Type B pancreatic cell (in vitro differentiated cells): ENCODE measurements around the gene ARPC4. TPM values are rescaled to one million over a fixed set of nuclear protein-coding genes. Genes with fewer than 3 reads are reported as not detected.
"Not testable (repeated sequence)": the region's sequence is repeated elsewhere in the genome, so short reads cannot be mapped to it uniquely, and the experiment has no call there.

Experiments used
- DNase-seq: peaks from one replicate; pipeline ENCODE4 v3.0.0; 2021; ENCODE audit warnings: mixed read lengths; ENCODE audit not compliant: unreplicated experiment; ENCODE audit errors: extremely low spot score
- H3K27ac Mint-ChIP-seq: 2 replicates; pipeline ENCODE4 v1.8.0; 2021; ENCODE audit warnings: mild to moderate bottlenecking, mixed read lengths
- H3K27me3 Mint-ChIP-seq: 2 replicates; pipeline ENCODE4 v1.8.0; 2021; ENCODE audit warnings: mixed read lengths
- H3K36me3 Mint-ChIP-seq: 2 replicates; pipeline ENCODE4 v1.8.0; 2021; ENCODE audit warnings: mixed read lengths
- H3K4me1 Mint-ChIP-seq: one replicate; pipeline ENCODE4 v1.8.0; 2021; ENCODE audit warnings: mixed read lengths; ENCODE audit not compliant: unreplicated experiment
- H3K4me3 Mint-ChIP-seq: 2 replicates; pipeline ENCODE4 v1.8.0; 2021; ENCODE audit warnings: mild to moderate bottlenecking, mixed read lengths
- H3K9me3 Mint-ChIP-seq: 2 replicates; pipeline ENCODE4 v1.8.0; 2021; ENCODE audit warnings: mixed read lengths
- total RNA-seq: library from RNA; stranded (reverse); gene quantifications from 2 replicates; pipeline ENCODE4 v1.2.1, GENCODE V29; 2021; ENCODE audit warnings: low replicate concordance
- TF ChIP-seq, protein P1 (sequence below): fragments of 200-600 bp; sonication (generic); conservative IDR thresholded peaks from 2 replicates; pipeline ENCODE4 v1.5.0; 2021; ENCODE audit warnings: antibody characterized with exemption, mild to moderate bottlenecking

ARPC4 gene
- total RNA-seq, 1 donor from 2014 or later = 131 TPM

- H3K4me3 Mint-ChIP-seq = peak overlapping the region; percentile 66
- peaks cover 8% of the 10 kb centered on the region for H3K4me1 Mint-ChIP-seq
- no peak for DNase-seq
- peaks cover 3% of the 10 kb centered on the region for H3K27me3 Mint-ChIP-seq
- no peaks in the 10 kb centered on the region for H3K9me3 Mint-ChIP-seq
- TF ChIP-seq, protein P1, sequence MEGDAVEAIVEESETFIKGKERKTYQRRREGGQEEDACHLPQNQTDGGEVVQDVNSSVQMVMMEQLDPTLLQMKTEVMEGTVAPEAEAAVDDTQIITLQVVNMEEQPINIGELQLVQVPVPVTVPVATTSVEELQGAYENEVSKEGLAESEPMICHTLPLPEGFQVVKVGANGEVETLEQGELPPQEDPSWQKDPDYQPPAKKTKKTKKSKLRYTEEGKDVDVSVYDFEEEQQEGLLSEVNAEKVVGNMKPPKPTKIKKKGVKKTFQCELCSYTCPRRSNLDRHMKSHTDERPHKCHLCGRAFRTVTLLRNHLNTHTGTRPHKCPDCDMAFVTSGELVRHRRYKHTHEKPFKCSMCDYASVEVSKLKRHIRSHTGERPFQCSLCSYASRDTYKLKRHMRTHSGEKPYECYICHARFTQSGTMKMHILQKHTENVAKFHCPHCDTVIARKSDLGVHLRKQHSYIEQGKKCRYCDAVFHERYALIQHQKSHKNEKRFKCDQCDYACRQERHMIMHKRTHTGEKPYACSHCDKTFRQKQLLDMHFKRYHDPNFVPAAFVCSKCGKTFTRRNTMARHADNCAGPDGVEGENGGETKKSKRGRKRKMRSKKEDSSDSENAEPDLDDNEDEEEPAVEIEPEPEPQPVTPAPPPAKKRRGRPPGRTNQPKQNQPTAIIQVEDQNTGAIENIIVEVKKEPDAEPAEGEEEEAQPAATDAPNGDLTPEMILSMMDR = no peak
- no peak overlapping the region for H3K27ac Mint-ChIP-seq
- H3K36me3 Mint-ChIP-seq = peaks cover 4% of the 10 kb centered on the region
Observed at GRCh38 chr3:9770276-9770812, 22.5 kb upstream of the ARPC4 start.

GRCh38 chr3:9771007-9771406 lies 21.9 kb upstream of the ARPC4 start:
- not testable (repeated sequence) for DNase-seq, H3K27ac Mint-ChIP-seq, H3K9me3 Mint-ChIP-seq, H3K4me1 Mint-ChIP-seq, H3K27me3 Mint-ChIP-seq, H3K36me3 Mint-ChIP-seq
- peak overlapping the region; percentile 63 for H3K4me3 Mint-ChIP-seq

GRCh38 chr3:9776896-9777693 lies 15.8 kb upstream of the ARPC4 start:
- no peak overlapping the region for H3K4me3 Mint-ChIP-seq
- TF ChIP-seq, protein P1 = no peak
- no peak for DNase-seq
- H3K27ac Mint-ChIP-seq = no peak overlapping the region
- H3K27me3 Mint-ChIP-seq = no peaks in the 10 kb centered on the region
- H3K4me1 Mint-ChIP-seq = no peaks in the 10 kb centered on the region
- no peaks in the 10 kb centered on the region for H3K36me3 Mint-ChIP-seq
- no peaks in the 10 kb centered on the region for H3K9me3 Mint-ChIP-seq

DNA sequence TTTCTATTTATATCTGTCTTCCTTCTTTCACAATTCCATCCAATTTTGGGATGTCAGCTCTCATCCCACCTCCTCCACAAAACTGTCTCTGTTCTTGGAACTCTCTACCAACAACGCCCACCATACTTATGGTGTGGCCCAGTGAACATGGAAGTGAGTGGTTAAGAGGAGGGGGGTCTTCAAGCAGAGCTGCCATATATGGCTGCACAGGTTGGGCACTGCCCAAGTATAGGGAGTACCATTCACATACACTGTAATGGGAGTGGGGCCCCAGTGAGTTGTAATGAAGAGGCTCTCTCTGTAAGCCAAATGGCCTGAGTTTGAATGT lies 15.2 kb upstream of the ARPC4 start:
- Mint-ChIP-seq H3K4me3 (no peak overlapping the region), H3K9me3 (no peaks in the 10 kb centered on the region), H3K36me3 (peaks cover under 1% of the 10 kb centered on the region), H3K27ac (no peak overlapping the region), H3K27me3 (no peaks in the 10 kb centered on the region), H3K4me1 (no peaks in the 10 kb centered on the region)
- TF ChIP-seq, protein P1 = no peak
- DNase-seq = no peak

DNA sequence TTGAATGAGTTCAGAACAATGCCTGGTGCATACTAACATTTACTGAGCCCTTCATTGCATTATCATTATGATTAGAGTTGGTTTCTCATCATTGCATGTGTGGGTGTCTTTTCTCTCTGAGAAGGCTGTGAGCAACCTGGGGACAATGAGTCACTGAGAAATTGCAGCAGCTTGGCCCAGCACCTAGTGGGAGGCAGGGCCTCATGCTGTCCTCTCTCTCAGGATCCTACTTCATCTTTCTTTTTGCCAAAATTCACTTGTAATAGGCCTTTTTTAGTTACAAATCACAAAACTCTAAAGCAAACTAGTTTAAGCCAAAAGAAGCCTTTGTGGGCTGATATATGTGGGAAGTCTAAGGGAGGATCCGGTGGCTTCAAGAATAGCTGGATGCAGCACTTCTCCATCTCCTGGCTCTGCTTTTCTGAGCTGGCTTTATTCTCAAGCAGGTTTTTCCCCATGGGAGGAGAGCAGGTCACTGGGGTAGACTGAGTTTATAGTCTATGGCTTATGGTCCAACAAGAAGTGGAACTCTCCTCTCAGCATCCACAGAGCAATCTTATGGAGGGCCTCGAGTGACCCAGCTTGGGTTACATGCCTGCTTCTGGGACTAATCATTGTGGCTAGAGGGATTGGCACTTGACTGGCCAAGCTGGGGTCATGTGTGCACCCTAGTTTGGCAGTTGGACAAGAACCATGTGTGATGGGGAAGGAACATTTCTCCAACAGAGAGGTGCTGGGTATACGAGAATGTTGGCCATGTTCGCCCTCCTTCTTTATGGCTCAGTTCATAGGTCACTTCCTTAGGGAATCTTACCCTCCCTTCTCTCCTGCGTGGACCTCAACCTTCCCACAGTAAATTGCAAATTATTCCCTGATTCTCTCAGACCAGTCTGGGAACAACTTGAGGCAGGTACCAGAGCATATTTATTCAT lies 14.5 kb upstream of the ARPC4 start:
- no peaks in the 10 kb centered on the region for H3K4me1 Mint-ChIP-seq
- H3K27ac Mint-ChIP-seq = no peak overlapping the region
- peaks cover 4% of the 10 kb centered on the region for H3K36me3 Mint-ChIP-seq
- no peak overlapping the region for H3K4me3 Mint-ChIP-seq
- H3K27me3 Mint-ChIP-seq = no peaks in the 10 kb centered on the region
- no peaks in the 10 kb centered on the region for H3K9me3 Mint-ChIP-seq
- TF ChIP-seq, protein P1 = no peak
- no peak for DNase-seq
